Measurements from ENCODE around the gene CCDC13.
A peak's percentile ranks its signal among the peaks of the same experiment; 100 is the strongest.

Gene CCDC13

GRCh38 chr3:42764115-42764514 lies 8.9 kb downstream of the CCDC13 start:
- Histone ChIP-seq H3K27ac (replicated peaks) (no peak overlapping the region), H3K27me3 (ENCODE audit: insufficient read depth, poor library complexity, severe bottlenecking) (no peaks in the 10 kb centered on the region), H3K4me3 (replicated peaks; ENCODE audit: insufficient read depth, low read length) (no peak overlapping the region)
- TF ChIP-seq POLR2AphosphoS5 (IDR thresholded peaks at IDR 0.05; ENCODE audit: low read depth): no peak
- no peak for TF ChIP-seq GABPA (IDR thresholded peaks at IDR 0.05; ENCODE audit: low read depth)
- no peak for TF ChIP-seq CTCF (IDR thresholded peaks at IDR 0.05; ENCODE audit: insufficient read depth, low read length)
- TF ChIP-seq SPI1 (IDR thresholded peaks at IDR 0.05; ENCODE audit: borderline replicate concordance, low read depth): no peak
- TF ChIP-seq REST (IDR thresholded peaks at IDR 0.05; ENCODE audit: insufficient replicate concordance, low read depth): no peak
- no peak for DNase-seq (ENCODE audit: low read depth in 1 of 2, low spot score in 1 of 2)

GRCh38 chr3:42763021-42763420 lies 10.0 kb downstream of the CCDC13 start:
- H3K4me3 ChIP-seq (replicated peaks; ENCODE audit: insufficient read depth, low read length): no peak overlapping the region
- DNase-seq (ENCODE audit: low read depth in 1 of 2, low spot score in 1 of 2): no peak
- H3K27ac ChIP-seq (replicated peaks): no peak overlapping the region
- TF ChIP-seq REST (IDR thresholded peaks at IDR 0.05; ENCODE audit: insufficient replicate concordance, low read depth): no peak
- no peak for TF ChIP-seq CTCF (IDR thresholded peaks at IDR 0.05; ENCODE audit: insufficient read depth, low read length)
- TF ChIP-seq POLR2AphosphoS5 (IDR thresholded peaks at IDR 0.05; ENCODE audit: low read depth): no peak
- TF ChIP-seq GABPA (IDR thresholded peaks at IDR 0.05; ENCODE audit: low read depth): no peak
- TF ChIP-seq SPI1 (IDR thresholded peaks at IDR 0.05; ENCODE audit: borderline replicate concordance, low read depth): no peak
- no peaks in the 10 kb centered on the region for H3K27me3 ChIP-seq (ENCODE audit: insufficient read depth, poor library complexity, severe bottlenecking)

GRCh38 chr3:42762046-42762724 lies 10.9 kb downstream of the CCDC13 start:
- H3K27me3 ChIP-seq (ENCODE audit: insufficient read depth, poor library complexity, severe bottlenecking): no peaks in the 10 kb centered on the region
- TF ChIP-seq POLR2AphosphoS5 (IDR thresholded peaks at IDR 0.05; ENCODE audit: low read depth): peak; percentile 49
- TF ChIP-seq CTCF (IDR thresholded peaks at IDR 0.05; ENCODE audit: insufficient read depth, low read length): no peak
- TF ChIP-seq GABPA (IDR thresholded peaks at IDR 0.05; ENCODE audit: low read depth): no peak
- TF ChIP-seq SPI1 (IDR thresholded peaks at IDR 0.05; ENCODE audit: borderline replicate concordance, low read depth): peak; percentile 77; the same call in 1 of the 2 replicates
- TF ChIP-seq REST (IDR thresholded peaks at IDR 0.05; ENCODE audit: insufficient replicate concordance, low read depth): no peak
- DNase-seq (ENCODE audit: low read depth in 1 of 2, low spot score in 1 of 2): peak; percentile 77 to 86
- H3K27ac ChIP-seq (replicated peaks): peak overlapping the region; percentile 61
- H3K4me3 ChIP-seq (replicated peaks; ENCODE audit: insufficient read depth, low read length): no peak overlapping the region
